GM12878 (cell line): Measurements from ENCODE around the gene SLC29A2. TPM values are rescaled to one million over a fixed set of nuclear protein-coding genes. Genes with fewer than 3 reads are reported as not detected.

Source experiments
- ATAC-seq: fragments of 200-7000 bp; cut with Tn5 transposase; 3 replicates; pipeline ENCODE4 v1.9.1; 2020; ENCODE audit warnings: mild to moderate bottlenecking, moderate library complexity
- BruUV-seq: library from RNA; stranded (reverse); fragments of 400-500 nt; replicated peaks from 2 replicates; lab custom pipeline; 2021; lab: Mats Ljungman, UMichigan
- CTCF ChIA-PET: fragments of 300-600 bp; sonication (Branson Sonifier 250); formaldehyde crosslinking; extraction: SDS; loops from one replicate; lab custom pipeline; 2021; ENCODE audit warnings: inconsistent platforms; lab: Yijun Ruan, JAX
- POLR2A ChIA-PET: fragments of 350-600 bp; formaldehyde crosslinking; extraction: SDS; loops from one replicate; lab custom pipeline; 2021; ENCODE audit warnings: inconsistent platforms; lab: Charles Lee
- RAD21 ChIA-PET: fragments of 300-600 bp; sonication (Branson Sonifier 250); formaldehyde crosslinking; loops from one replicate; lab custom pipeline; 2023; ENCODE audit warnings: antibody characterized with exemption; ENCODE audit not compliant: unreplicated experiment; lab: Charles Lee
- SMC1A ChIA-PET: fragments of 300-600 bp; sonication (Branson Sonifier 250); formaldehyde crosslinking; loops from one replicate; lab custom pipeline; 2023; ENCODE audit not compliant: unreplicated experiment, uncharacterized antibody; lab: Charles Lee
- DNase-seq: peaks from one replicate; pipeline ENCODE4 v3.0.0-alpha.2; 2011; ENCODE audit warnings: low read depth, low spot score
- FAIRE-seq: peaks from 3 replicates; lab custom pipeline; 2011; peaks lifted over from hg19 to GRCh38; lab: Jason Lieb, UNC
- H2AFZ ChIP-seq: 2 replicates; pipeline ENCODE4 v1.6.0; 2011; ENCODE audit warnings: low read depth, low read length, control low read depth; ENCODE audit not compliant: control insufficient read depth
- H3K27ac ChIP-seq: 2 replicates; pipeline ENCODE4 v1.5.1; 2011; ENCODE audit warnings: control low read depth; ENCODE audit not compliant: control insufficient read depth, insufficient read depth
- H3K27me3 ChIP-seq, 2 experiments: replicated peaks in 1 of 2; 2 replicates each; pipeline versions ENCODE4 v1.6.0 to v1.6.1; 2011; ENCODE audit warnings: low read length in 1 of 2; ENCODE audit not compliant: control insufficient read depth in 2 of 2, insufficient read depth in 2 of 2
- H3K36me3 ChIP-seq, 2 experiments: 2 replicates each; pipeline ENCODE4 v1.5.1; 2011; ENCODE audit warnings: low read length in 1 of 2; ENCODE audit not compliant: control insufficient read depth in 2 of 2, insufficient read depth in 2 of 2
- H3K4me1 ChIP-seq: 2 replicates; pipeline ENCODE4 v1.6.1; 2011; ENCODE audit warnings: mild to moderate bottlenecking, low read length, moderate library complexity, mixed read lengths; ENCODE audit not compliant: control insufficient read depth, insufficient read depth
- H3K4me2 ChIP-seq: 2 replicates; pipeline ENCODE4 v1.6.0; 2011; ENCODE audit warnings: control low read depth; ENCODE audit not compliant: control insufficient read depth, insufficient read depth
- H3K4me3 ChIP-seq: fragments of 200-600 bp; sonication (generic); 2 replicates; pipeline ENCODE4 v1.5.1; 2016
- H3K79me2 ChIP-seq: 2 replicates; pipeline ENCODE4 v1.6.0; 2011; ENCODE audit warnings: low read length; ENCODE audit not compliant: control insufficient read depth, insufficient read depth
- H3K9ac ChIP-seq: 2 replicates; pipeline ENCODE4 v1.8.0; 2011; ENCODE audit warnings: low read length, control low read depth, mixed read lengths; ENCODE audit not compliant: control insufficient read depth, insufficient read depth
- H3K9me3 ChIP-seq: replicated peaks from 3 replicates; pipeline ENCODE4 v1.5.1; 2011; ENCODE audit warnings: mild to moderate bottlenecking, low read length; ENCODE audit not compliant: control insufficient read depth, insufficient read depth
- H4K20me1 ChIP-seq: 2 replicates; pipeline ENCODE4 v1.6.0; 2011; ENCODE audit not compliant: control insufficient read depth, insufficient read depth
- ASH2L ChIP-seq: fragments of 300-600, 200-600 bp; sonication (generic); IDR thresholded peaks from 2 replicates; pipeline ENCODE4 v1.6.1; 2017; ENCODE audit warnings: low read depth, mild to moderate bottlenecking, borderline replicate concordance
- CBX3 ChIP-seq: fragments of 200-600 bp; sonication (generic); IDR thresholded peaks from 2 replicates; pipeline ENCODE4 v1.6.1; 2016; ENCODE audit warnings: low read depth, borderline replicate concordance
- CHD4 ChIP-seq: fragments of 200-600 bp; sonication (generic); IDR thresholded peaks from 2 replicates; pipeline ENCODE4 v1.6.1; 2016; ENCODE audit warnings: mild to moderate bottlenecking
- CREB1 ChIP-seq: IDR thresholded peaks from 2 replicates; pipeline ENCODE4 v1.6.1; 2012; ENCODE audit warnings: low read depth, mild to moderate bottlenecking, inconsistent platforms
- EZH2 ChIP-seq: IDR thresholded peaks from 2 replicates; pipeline ENCODE4 v1.6.1; 2012; ENCODE audit warnings: low read depth, mild to moderate bottlenecking, control low read depth, inconsistent platforms, low read length, borderline replicate concordance; ENCODE audit not compliant: control insufficient read depth
- FOXM1 ChIP-seq: IDR thresholded peaks from 2 replicates; pipeline ENCODE4 v1.6.1; 2012; ENCODE audit warnings: low read depth, mild to moderate bottlenecking, inconsistent platforms, low read length, moderate library complexity
- GATAD2B ChIP-seq: fragments of 450-650 bp; conservative IDR thresholded peaks from 2 replicates; pipeline ENCODE4 v1.6.1; 2017; ENCODE audit warnings: low read depth, mild to moderate bottlenecking, moderate library complexity
- HDAC6 ChIP-seq: fragments of 200-600 bp; sonication (generic); IDR thresholded peaks from one replicate; pipeline ENCODE4 v1.8.0; 2017; ENCODE audit warnings: antibody characterized with exemption; ENCODE audit not compliant: unreplicated experiment
- HSF1 ChIP-seq: fragments of 150-350 bp; IDR thresholded peaks from 2 replicates; pipeline ENCODE4 v1.6.1; 2014; ENCODE audit warnings: mild to moderate bottlenecking, low read depth, low read length
- IRF4 ChIP-seq: IDR thresholded peaks from 2 replicates; pipeline ENCODE4 v1.6.1; 2011; ENCODE audit warnings: low read depth, low read length
- NFXL1 ChIP-seq: fragments of 450-650 bp; IDR thresholded peaks from 2 replicates; pipeline ENCODE4 v1.6.1; 2017; ENCODE audit warnings: antibody characterized with exemption, mild to moderate bottlenecking, borderline replicate concordance
- NR2C1 ChIP-seq: fragments of 450-650 bp; IDR thresholded peaks from 2 replicates; pipeline ENCODE4 v1.6.1; 2017; ENCODE audit warnings: antibody characterized with exemption, mild to moderate bottlenecking, moderate library complexity
- NRF1 ChIP-seq: conservative IDR thresholded peaks from 2 replicates; pipeline ENCODE4 v1.6.1; 2011; ENCODE audit warnings: mild to moderate bottlenecking, low read depth, low read length, improper control_type of control experiment
- PKNOX1 ChIP-seq: fragments of 450-650 bp; IDR thresholded peaks from 2 replicates; pipeline ENCODE4 v1.6.1; 2016; ENCODE audit warnings: mild to moderate bottlenecking
- RELA ChIP-seq: fragments of 450-650 bp; IDR thresholded peaks from 2 replicates; pipeline ENCODE4 v1.8.0; 2014; ENCODE audit warnings: borderline replicate concordance; ENCODE audit not compliant: partially characterized antibody
- SRF ChIP-seq, 2 experiments: IDR thresholded peaks; 2 replicates each; pipeline ENCODE4 v1.6.1; 2011; ENCODE audit warnings: low read depth in 2 of 2, low read length in 2 of 2, mild to moderate bottlenecking in 1 of 2, moderate library complexity in 1 of 2
- SUPT20H ChIP-seq: IDR thresholded peaks from 2 replicates; pipeline ENCODE4 v1.6.1; 2011; ENCODE audit warnings: low read depth, mild to moderate bottlenecking, low read length, moderate library complexity, borderline replicate concordance; ENCODE audit not compliant: control insufficient read depth
- ZNF217 ChIP-seq: fragments of 450-650 bp; IDR thresholded peaks from 2 replicates; pipeline ENCODE4 v1.6.1; 2017; ENCODE audit warnings: antibody characterized with exemption, mild to moderate bottlenecking
- ZNF622 ChIP-seq: fragments of 450-650 bp; IDR thresholded peaks from 2 replicates; pipeline ENCODE4 v1.6.1; 2017; ENCODE audit warnings: mild to moderate bottlenecking, inconsistent platforms
- ZZZ3 ChIP-seq: IDR thresholded peaks from 2 replicates; pipeline ENCODE4 v1.6.1; 2011; ENCODE audit warnings: low read depth; ENCODE audit not compliant: control insufficient read depth, insufficient read length
- WGBS: methylation state at CpG from one replicate; pipeline ENCODE4 v1.1.6; 2016; ENCODE audit warnings: low lambda C conversion rate; ENCODE audit not compliant: insufficient replicate concordance, insufficient coverage; ENCODE audit errors: missing lambda C conversion rate; 5-methylcytosine and 5-hydroxymethylcytosine counted together
- in situ Hi-C: fragments of 300-500 bp; cut with MboI; formaldehyde crosslinking; loops from 9 replicates; pipeline ENCODE4 v1.14.3; 2018; ENCODE audit warnings: mixed read lengths
- intact Hi-C: fragments of 100-400 bp; cut with micrococcal nuclease; formaldehyde crosslinking; loops from one replicate; pipeline ENCODE4 v1.14.2; 2022; ENCODE audit not compliant: unreplicated experiment
- polyA plus RNA-seq, 11 experiments: library from polyadenylated mRNA; depleted of rRNA in 4 of 11; unstranded in 6 of 11; stranded (reverse) in 5 of 11; fragments of >200 nt; fragmentation: Nextera tagmentation in 4 of 11; fragmentation: Illumina TruSeq in 1 of 11; extraction: Ambion mirVana in 4 of 11; extraction: Trizol in 1 of 11; gene quantifications; 1 replicate in 1 of 11; 2 replicates in 10 of 11; pipeline versions ENCODE4 v1.2.1 to v1.2.3, GENCODE V29; 2011 to 2016; ENCODE audit warnings: inconsistent platforms in 2 of 11, missing spikeins in 2 of 11, low read depth in 1 of 11
- total RNA-seq, 4 experiments: library from RNA; depleted of rRNA in 3 of 4; stranded (reverse); fragments of >200 nt in 3 of 4; fragmentation: Illumina TruSeq in 1 of 4; extraction: Trizol in 1 of 4; gene quantifications; 2 replicates each; pipeline versions ENCODE4 v1.2.1 to v1.2.3, GENCODE V29; 2013 to 2021

Gene SLC29A2
- total and polyA plus RNA-seq, 10 of the 15 experiments (the other 5 are each of a cell fraction or from before 2014, with no cell fraction given): 0.27 to 7.5 (median 2.2) TPM

GRCh38 chr11:66329165-66329673 is 42.3 kb downstream of the SLC29A2 start:
- DNase-seq (no peak), ATAC-seq (no peak), FAIRE-seq (no peak)
- H3K27me3 ChIP-seq: no peaks in the 10 kb centered on the region
- no peak overlapping the region for H3K27ac ChIP-seq
- H3K4me3 ChIP-seq: no peak overlapping the region
- POLR2A ChIA-PET: no interaction called here
- intact Hi-C loops: loop anchor here (2.0 kb wide), 1 partner anchor 106 kb away; no protein-coding TSS in a partner anchor
- no peak overlapping the region for H3K9ac ChIP-seq
- H2AFZ ChIP-seq: no peak overlapping the region
- TF ChIP-seq ZNF217: no peak
- TF ChIP-seq IRF4: no peak
- no peak for TF ChIP-seq ZNF622
- no peak for TF ChIP-seq CHD4
- TF ChIP-seq RELA: no peak
- no peak for TF ChIP-seq EZH2
- no peak for TF ChIP-seq NFXL1
- TF ChIP-seq NR2C1: no peak
- TF ChIP-seq SUPT20H: no peak
- TF ChIP-seq PKNOX1: no peak
- no peak for TF ChIP-seq ASH2L
- TF ChIP-seq ZZZ3: no peak
- TF ChIP-seq SRF (IDR thresholded peaks at IDR 0.05; ENCODE audit: low read depth in 2 of 2, low read length in 2 of 2): no peak
- TF ChIP-seq NRF1: no peak
- no peak for TF ChIP-seq FOXM1
- no peak for TF ChIP-seq GATAD2B
- TF ChIP-seq CBX3: no peak
- no peak for TF ChIP-seq HDAC6
- TF ChIP-seq CREB1: no peak
- no peak for TF ChIP-seq HSF1
- no peak overlapping the region for H3K4me2 ChIP-seq
- no peaks in the 10 kb centered on the region for H3K36me3 ChIP-seq
- CTCF ChIA-PET: interaction anchor here (0.6 to 5.7 kb wide), 7 partner anchors 18 to 326 kb away, joined by 3 to 96 read pairs (median 3); partner anchors contain the start of gene BANF1
- H3K79me2 ChIP-seq: no peaks in the 10 kb centered on the region
- H4K20me1 ChIP-seq: no peaks in the 10 kb centered on the region
- in situ Hi-C loops: no loop called here
- no TSS peak for BruUV-seq
- SMC1A ChIA-PET: interaction anchor here (0.8 to 3.9 kb wide), 5 partner anchors 8 to 57 kb away, joined by 3 to 33 read pairs (median 4); no protein-coding TSS in a partner anchor
- 46% methylated on average over 3 of the region's 3 CpGs for WGBS
- H3K4me1 ChIP-seq: peaks cover 10% of the 10 kb centered on the region; the same call in 1 of the 2 replicates
- RAD21 ChIA-PET: interaction anchor here (0.9 to 3.0 kb wide), 3 partner anchors 17 to 57 kb away, joined by 4 to 26 read pairs (median 19); no protein-coding TSS in a partner anchor
- no peaks in the 10 kb centered on the region for H3K9me3 ChIP-seq
